Vagina (tissue), 2 donors: Measurements from ENCODE around the gene IFNG-AS1.

ENCODE experiments used
- CTCF ChIP-seq, 3 experiments: fragments of 450-650 bp in 2 of 3; fragments of 200-600 bp in 1 of 3; sonication (generic) in 1 of 3; IDR thresholded peaks; one replicate each; pipeline ENCODE4 v1.5.1; 2017 to 2019; ENCODE audit warnings: antibody characterized with exemption in 3 of 3, mild to moderate bottlenecking in 2 of 3, moderate library complexity in 2 of 3
- POLR2A ChIP-seq, 2 donors: fragments of 450-650 bp; IDR thresholded peaks; one replicate each; pipeline ENCODE4 v1.6.1; 2017; ENCODE audit warnings: antibody characterized with exemption in 2 of 2, mild to moderate bottlenecking in 2 of 2, moderate library complexity in 2 of 2

GRCh38 chr12:68011882-68012207 is 22.6 kb downstream of the IFNG-AS1 start:
- no peak for TF ChIP-seq CTCF (IDR thresholded peaks at IDR 0.05)
- no peak for TF ChIP-seq POLR2A (IDR thresholded peaks at IDR 0.05)
